Astrocyte of the cerebellum (primary cell): ENCODE results near the gene HMGCR.

ENCODE experiments used
- DNase-seq: peaks from one replicate; pipeline ENCODE4 v3.0.0-alpha.2; 2011; ENCODE audit warnings: low read depth
- H3K4me3 ChIP-seq: 2 replicates; pipeline ENCODE4 v1.5.1; 2011; ENCODE audit warnings: mild to moderate bottlenecking, low read depth, low read length, moderate library complexity
- CTCF ChIP-seq: IDR thresholded peaks from 2 replicates; pipeline ENCODE4 v1.5.1; 2012; ENCODE audit warnings: low read length, low read depth, moderate library complexity, mild to moderate bottlenecking; ENCODE audit errors: missing control alignments
- in situ Hi-C: cut with HindIII; loops from 2 replicates; pipeline ENCODE4 v1.10.0; 2017; ENCODE audit warnings: low sequenced_read_pairs

The HMGCR gene

GRCh38 chr5:75355236-75355635, 18.2 kb downstream of the HMGCR start:
- TF ChIP-seq CTCF, result no peak
- DNase-seq, result no peak
- in situ Hi-C loops, result no loop called here
- no peak overlapping the region for H3K4me3 ChIP-seq

GRCh38 chr5:75356719-75357118, 19.7 kb downstream of the HMGCR start:
- in situ Hi-C loops, result no loop called here
- H3K4me3 ChIP-seq, result no peak overlapping the region
- no peak for TF ChIP-seq CTCF
- no peak for DNase-seq

- H3K4me3 ChIP-seq, result no peak overlapping the region
- TF ChIP-seq CTCF, result no peak
- DNase-seq, result no peak
- in situ Hi-C loops, result no loop called here
These were observed 21.1 kb downstream of the HMGCR start for GRCh38 chr5:75358117-75358516.

- DNase-seq, result no peak
- TF ChIP-seq CTCF, result no peak
- H3K4me3 ChIP-seq, result no peak overlapping the region
- in situ Hi-C loops, result no loop called here
These were observed 24.3 kb downstream of the HMGCR start for GRCh38 chr5:75361310-75361709.

- H3K4me3 ChIP-seq, result no peak overlapping the region
- no peak for TF ChIP-seq CTCF
- in situ Hi-C loops, result no loop called here
- no peak for DNase-seq
These were observed 25.5 kb downstream of the HMGCR start for GRCh38 chr5:75362474-75362975.

GRCh38 chr5:75363111-75363510, 26.1 kb downstream of the HMGCR start:
- H3K4me3 ChIP-seq, result no peak overlapping the region
- no peak for DNase-seq
- TF ChIP-seq CTCF, result no peak
- in situ Hi-C loops, result no loop called here
